HL-60 (cell line): ENCODE measurements around the gene MS4A7.

ENCODE experiments used
- CTCF ChIP-seq: IDR thresholded peaks from one replicate; pipeline ENCODE4 v1.5.1; 2011; ENCODE audit warnings: low read length, control low read depth, inconsistent platforms; ENCODE audit not compliant: insufficient read depth
- REST ChIP-seq: IDR thresholded peaks from 2 replicates; pipeline ENCODE4 v1.6.1; 2012; ENCODE audit warnings: low read depth; ENCODE audit not compliant: insufficient replicate concordance

GRCh38 chr11:60336767-60337391 lies 41.5 kb upstream of the MS4A7 start:
- TF ChIP-seq CTCF (no peak), REST (no peak)
